K562 (cell line): ENCODE results near the gene R3HDM2. TPM values are rescaled to one million over a fixed set of nuclear protein-coding genes. Genes with fewer than 3 reads are reported as not detected.

Experiments used
- ATAC-seq: fragments of 200-7000 bp; cut with Tn5 transposase; 3 replicates; pipeline ENCODE4 v1.9.1; 2020; ENCODE audit warnings: moderate library complexity
- BruUV-seq: library from RNA; stranded (reverse); fragments of 400-500 nt; replicated peaks from 2 replicates; lab custom pipeline; 2021; lab: Mats Ljungman, UMichigan
- CTCF ChIA-PET: fragments of 300-600 bp; formaldehyde crosslinking; extraction: SDS; loops from one replicate; lab custom pipeline; 2021; ENCODE audit warnings: low intra/inter-chr PET ratio; lab: Yijun Ruan, JAX
- POLR2A ChIA-PET: fragments of 300-600, 350-650 bp; sonication (Branson Sonifier 250); formaldehyde crosslinking; extraction: SDS; loops from one replicate; lab custom pipeline; 2021; ENCODE audit warnings: antibody characterized with exemption, inconsistent platforms; lab: Yijun Ruan, JAX
- DNase-seq, 4 experiments: peaks; one replicate each; pipeline versions ENCODE4 v3.0.0 to v3.0.0-alpha.2; 2011 to 2018; ENCODE audit warnings: low spot score in 3 of 4, mixed read lengths in 3 of 4; ENCODE audit errors: extremely low read depth in 1 of 4
- FAIRE-seq: peaks from 2 replicates; lab custom pipeline; 2011; peaks lifted over from hg19 to GRCh38; lab: Jason Lieb, UNC
- H2AFZ ChIP-seq: 2 replicates; pipeline ENCODE4 v1.6.0; 2011; ENCODE audit warnings: low read depth, low read length, control low read depth, inconsistent platforms
- H3K27ac ChIP-seq: fragments of 200-600 bp; 3 replicates; pipeline ENCODE4 v1.8.0; 2011; ENCODE audit warnings: low read depth, mild to moderate bottlenecking, control low read depth, inconsistent platforms, low read length, moderate library complexity, mixed read lengths; ENCODE audit errors: extremely low read depth
- H3K27me3 ChIP-seq, 2 experiments: fragments of 300-600 bp in 1 of 2; 2 replicates in 1 of 2; 3 replicates in 1 of 2; pipeline versions ENCODE4 v1.6.0 to v1.8.0; 2011; ENCODE audit warnings: inconsistent platforms in 2 of 2, low read length in 2 of 2, mild to moderate bottlenecking in 1 of 2, mixed read lengths in 1 of 2, moderate library complexity in 1 of 2; ENCODE audit not compliant: control insufficient read depth in 2 of 2, insufficient read depth in 2 of 2
- H3K36me3 ChIP-seq: fragments of 300-600 bp; 3 replicates; pipeline ENCODE4 v1.8.0; 2011; ENCODE audit warnings: mild to moderate bottlenecking, low read length, inconsistent platforms; ENCODE audit not compliant: control insufficient read depth, insufficient read depth
- H3K4me1 ChIP-seq, 2 experiments: fragments of 200-600 bp in 1 of 2; replicated peaks in 1 of 2; 2 replicates in 1 of 2; 3 replicates in 1 of 2; pipeline versions ENCODE4 v1.5.1 to v1.8.0; 2011; ENCODE audit warnings: inconsistent platforms in 2 of 2, low read length in 2 of 2, mild to moderate bottlenecking in 1 of 2, mixed read lengths in 1 of 2, moderate library complexity in 1 of 2; ENCODE audit not compliant: control insufficient read depth in 2 of 2, insufficient read depth in 2 of 2
- H3K4me2 ChIP-seq: 2 replicates; pipeline ENCODE4 v1.6.1; 2011; ENCODE audit warnings: low read length, control low read depth, inconsistent platforms, mixed read lengths; ENCODE audit not compliant: insufficient read depth
- H3K4me3 ChIP-seq: fragments of 200-600 bp; sonication (generic), shearing (Covaris generic); 2 replicates; pipeline ENCODE4 v1.5.1; 2016; ENCODE audit warnings: control low read depth, inconsistent platforms
- H3K79me2 ChIP-seq: fragments of 200-600 bp; 3 replicates; pipeline ENCODE4 v1.8.0; 2011; ENCODE audit warnings: low read length, inconsistent platforms; ENCODE audit not compliant: control insufficient read depth, insufficient read depth
- H3K9ac ChIP-seq, 2 experiments: 2 replicates each; pipeline versions ENCODE4 v1.6.0 to v1.6.1; 2011; ENCODE audit warnings: low read depth in 2 of 2, low read length in 2 of 2, control low read depth in 1 of 2, inconsistent platforms in 1 of 2, mild to moderate bottlenecking in 1 of 2, mixed read lengths in 1 of 2; ENCODE audit not compliant: insufficient read depth in 1 of 2
- H3K9me1 ChIP-seq: one replicate; pipeline ENCODE4 v1.6.0; 2011; ENCODE audit warnings: inconsistent platforms, mild to moderate bottlenecking, low read length, moderate library complexity; ENCODE audit not compliant: control insufficient read depth, insufficient read depth
- H3K9me3 ChIP-seq: replicated peaks from 2 replicates; pipeline ENCODE4 v1.5.1; 2011; ENCODE audit warnings: low read depth, low read length, inconsistent platforms; ENCODE audit not compliant: control insufficient read depth, insufficient read depth
- H4K20me1 ChIP-seq: replicated peaks from 2 replicates; pipeline ENCODE4 v1.6.1; 2011; ENCODE audit warnings: low read length, inconsistent platforms, mixed read lengths; ENCODE audit not compliant: control insufficient read depth, insufficient read depth
- ATF3 ChIP-seq, 2 experiments: fragments of 450-650 bp in 1 of 2; sonication (generic) in 1 of 2; formaldehyde crosslinking in 1 of 2; IDR thresholded peaks in 1 of 2; conservative IDR thresholded peaks in 1 of 2; 2 replicates each; pipeline versions ENCODE4 v1.6.1 to v1.8.1; 2016 to 2023; ENCODE audit warnings: mild to moderate bottlenecking in 2 of 2, moderate library complexity in 2 of 2, inconsistent platforms in 1 of 2, missing genetic modification reagents in 1 of 2
- CBFA2T3 ChIP-seq: fragments of 450-650 bp; IDR thresholded peaks from 2 replicates; pipeline ENCODE4 v1.6.1; 2017
- E2F8 ChIP-seq: fragments of 450-650 bp; IDR thresholded peaks from 2 replicates; pipeline ENCODE4 v1.7.1; 2018; ENCODE audit warnings: mild to moderate bottlenecking, low read depth; ENCODE audit not compliant: partially characterized antibody
- EGR1 ChIP-seq: fragments of 450-650 bp; conservative IDR thresholded peaks from 2 replicates; pipeline ENCODE4 v1.6.1; 2017; ENCODE audit warnings: mild to moderate bottlenecking
- JUND ChIP-seq, 2 experiments: IDR thresholded peaks; 2 replicates in 1 of 2; 3 replicates in 1 of 2; pipeline ENCODE4 v1.6.1; 2011; ENCODE audit warnings: borderline replicate concordance in 2 of 2, low read depth in 2 of 2, low read length in 2 of 2, improper control_type of control experiment in 1 of 2, missing biosample characterization in 1 of 2, missing genetic modification characterization in 1 of 2, missing genetic modification reagents in 1 of 2
- PCBP1 ChIP-seq: fragments of 200-400 bp; formaldehyde crosslinking; IDR thresholded peaks from 2 replicates; pipeline ENCODE4 v1.6.1; 2018; ENCODE audit warnings: mild to moderate bottlenecking, low read depth, low read length; ENCODE audit not compliant: poor library complexity, severe bottlenecking
- SIN3A ChIP-seq, 2 experiments: fragments of 150-350 bp in 1 of 2; IDR thresholded peaks; 2 replicates each; pipeline ENCODE4 v1.6.1; 2011 to 2016; ENCODE audit warnings: borderline replicate concordance in 2 of 2, low read depth in 2 of 2, low read length in 2 of 2, mild to moderate bottlenecking in 2 of 2, moderate library complexity in 2 of 2; ENCODE audit not compliant: control insufficient read depth in 1 of 2
- TAF1 ChIP-seq: IDR thresholded peaks from 2 replicates; pipeline ENCODE4 v1.6.1; 2011; ENCODE audit warnings: mild to moderate bottlenecking, low read length, moderate library complexity; ENCODE audit not compliant: insufficient read depth, control insufficient read depth, severe bottlenecking; ENCODE audit errors: extremely low read depth
- TRIM28 ChIP-seq: fragments of 450-650 bp; IDR thresholded peaks from 2 replicates; pipeline ENCODE4 v1.6.1; 2017
- ZNF740 ChIP-seq, 3 experiments: fragments of 200-800 bp in 1 of 3; sonication (Bioruptor generic) in 1 of 3; sonication (generic) in 1 of 3; formaldehyde crosslinking in 1 of 3; IDR thresholded peaks; 2 replicates each; pipeline versions ENCODE4 v1.6.1 to v1.8.0; 2016 to 2022; ENCODE audit warnings: mild to moderate bottlenecking in 2 of 3, missing compliant biosample characterization in 2 of 3, missing genetic modification characterization in 2 of 3, missing genetic modification reagents in 1 of 3
- ZNF780A ChIP-seq: fragments of 250-450 bp; sonication (Bioruptor Pico); IDR thresholded peaks from 2 replicates; pipeline ENCODE4 v1.5.0; 2021; ENCODE audit warnings: mild to moderate bottlenecking
- WGBS: fragments of 100-300 bp; shearing (Covaris generic); methylation state at CpG from one replicate; pipeline ENCODE4 v1.1.6; 2016; ENCODE audit warnings: low coverage, mixed read lengths; ENCODE audit not compliant: insufficient coverage; ENCODE audit errors: missing lambda C conversion rate; 5-methylcytosine and 5-hydroxymethylcytosine counted together
- in situ Hi-C: fragments of 300-500 bp; cut with MboI; formaldehyde crosslinking; loops from 4 replicates; pipeline ENCODE4 v1.15.0; 2018; ENCODE audit warnings: inconsistent platforms, mixed read lengths
- intact Hi-C: fragments of 100-400 bp; cut with micrococcal nuclease; formaldehyde crosslinking; loops from 2 replicates; pipeline ENCODE4 v1.14.2; 2022
- polyA plus RNA-seq, 8 experiments: library from polyadenylated mRNA; depleted of rRNA in 4 of 8; stranded (reverse) in 5 of 8; unstranded in 3 of 8; fragments of >200 nt; fragmentation: Nextera tagmentation in 2 of 8; fragmentation: Illumina TruSeq in 1 of 8; extraction: Ambion mirVana in 2 of 8; extraction: Trizol in 1 of 8; gene quantifications; 2 replicates each; pipeline versions ENCODE4 v1.2.1 to v1.2.3, GENCODE V29; 2011 to 2014; ENCODE audit warnings: inconsistent platforms in 1 of 8, missing spikeins in 1 of 8
- total RNA-seq, 7 experiments: library from RNA; depleted of rRNA in 6 of 7; stranded (reverse); fragments of >200 nt in 6 of 7; fragmentation: Illumina TruSeq in 2 of 7; extraction: Trizol in 2 of 7; gene quantifications; 2 replicates each; pipeline versions ENCODE4 v1.2.1 to v1.2.3, GENCODE V29; 2011 to 2021; ENCODE audit warnings: low replicate concordance in 1 of 7

R3HDM2 gene
- total and polyA plus RNA-seq, 9 of the 15 experiments (the other 6 are each of a cell fraction or from before 2014, with no cell fraction given) = 3.3 to 18.8 (median 9.0) TPM

GRCh38 chr12:57462251-57462911 is 31.5 kb upstream of the R3HDM2 start (continued):
- TF ChIP-seq E2F8 (peak; percentile 66), TAF1 (peak; percentile 46), TRIM28 (peak; percentile 84), SIN3A (IDR thresholded peaks at IDR 0.05; ENCODE audit: borderline replicate concordance in 2 of 2, control insufficient read depth in 1 of 2, low read depth in 2 of 2, low read length in 2 of 2) (peak in 1 of 2 experiments; percentile 77; a peak in 1 of 4 replicates), CBFA2T3 (peak; percentile 34; the same call in 1 of the 2 replicates)
- TF ChIP-seq, all 486 proteins: peak for 101

- peak overlapping the region; percentile 51 for H3K4me3 ChIP-seq
- ChIA-PET CTCF (interaction anchor here (0.5 to 1.6 kb wide), 7 partner anchors 37 to 285 kb away, joined by 3 to 14 read pairs (median 3); no protein-coding TSS in a partner anchor), POLR2A (interaction anchor here (0.6 to 2.3 kb wide), 4 partner anchors 10 to 735 kb away, joined by 3 to 13 read pairs (median 4); no protein-coding TSS in a partner anchor)
- peaks cover 4% of the 10 kb centered on the region; the same call in 1 of the 3 replicates for H3K79me2 ChIP-seq
- peak overlapping the region; percentile 85 for H3K4me2 ChIP-seq
- in situ Hi-C loops (no loop called here), intact Hi-C loops (loop anchor here (2.0 kb wide), 1 partner anchor 275 kb away; no protein-coding TSS in a partner anchor)
- no peaks in the 10 kb centered on the region for H3K36me3 ChIP-seq
- ATAC-seq = no peak
- peaks cover 22 to 39% of the 10 kb centered on the region in 2 experiments; a peak in 4 of 5 replicates for H3K4me1 ChIP-seq
- peak overlapping the region; percentile 46; the same call in 2 of the 3 replicates for H3K27ac ChIP-seq
- H3K9me1 ChIP-seq = no peaks in the 10 kb centered on the region
- BruUV-seq = no TSS peak
- DNase-seq = no peak
- no peaks in the 10 kb centered on the region for H3K9me3 ChIP-seq
- peak overlapping the region; percentile 85 for H2AFZ ChIP-seq
- FAIRE-seq = no peak
- H4K20me1 ChIP-seq = no peaks in the 10 kb centered on the region
- 0% methylated on average over 7 of the region's 9 CpGs for WGBS
- peaks cover 2 to 14% of the 10 kb centered on the region in 2 experiments; a peak in 2 of 5 replicates for H3K27me3 ChIP-seq
- H3K9ac ChIP-seq = peak overlapping the region; percentile 42 to 90; a peak in 3 of 4 replicates
- TF ChIP-seq ZNF740 (CRISPR knock-in tag; IDR thresholded peaks at IDR 0.05) (no peak), ZNF740 (tag; IDR thresholded peaks at IDR 0.05) (0 out of 4 replicates have a peak, but pooled peaks of 1 of the 2 experiments have one; percentile 3), PCBP1 (peak; percentile 13), ATF3 (IDR thresholded peaks at IDR 0.05) (peak; percentile 68), ATF3 (CRISPR knock-in tag; conservative IDR thresholded peaks at IDR 0.05) (no peak), ZNF780A (CRISPR knock-in tag) (no peak), EGR1 (peak; percentile 89), JUND (IDR thresholded peaks at IDR 0.05; ENCODE audit: borderline replicate concordance, low read depth, low read length) (peak; percentile 55), JUND (tag; IDR thresholded peaks at IDR 0.05; ENCODE audit: borderline replicate concordance, low read depth, low read length) (no peak; the same call in 2 of the 3 replicates)
These were observed 31.0 kb upstream of the R3HDM2 start for GRCh38 chr12:57461917-57462250.
